PC-9 (cell line): Measurements from ENCODE around the gene DNAJB6.

Experiments
- EZH2 ChIP-seq: fragments of 200-600 bp; sonication (generic); IDR thresholded peaks from 2 replicates; pipeline ENCODE4 v1.8.0; 2017; ENCODE audit warnings: antibody characterized with exemption, low read depth
- TF ChIP-seq, protein P1 (sequence below): fragments of 200-600 bp; sonication (generic); conservative IDR thresholded peaks from 2 replicates; pipeline ENCODE4 v1.6.1; 2017; ENCODE audit warnings: mixed run types, antibody characterized with exemption, mild to moderate bottlenecking, moderate library complexity

DNA sequence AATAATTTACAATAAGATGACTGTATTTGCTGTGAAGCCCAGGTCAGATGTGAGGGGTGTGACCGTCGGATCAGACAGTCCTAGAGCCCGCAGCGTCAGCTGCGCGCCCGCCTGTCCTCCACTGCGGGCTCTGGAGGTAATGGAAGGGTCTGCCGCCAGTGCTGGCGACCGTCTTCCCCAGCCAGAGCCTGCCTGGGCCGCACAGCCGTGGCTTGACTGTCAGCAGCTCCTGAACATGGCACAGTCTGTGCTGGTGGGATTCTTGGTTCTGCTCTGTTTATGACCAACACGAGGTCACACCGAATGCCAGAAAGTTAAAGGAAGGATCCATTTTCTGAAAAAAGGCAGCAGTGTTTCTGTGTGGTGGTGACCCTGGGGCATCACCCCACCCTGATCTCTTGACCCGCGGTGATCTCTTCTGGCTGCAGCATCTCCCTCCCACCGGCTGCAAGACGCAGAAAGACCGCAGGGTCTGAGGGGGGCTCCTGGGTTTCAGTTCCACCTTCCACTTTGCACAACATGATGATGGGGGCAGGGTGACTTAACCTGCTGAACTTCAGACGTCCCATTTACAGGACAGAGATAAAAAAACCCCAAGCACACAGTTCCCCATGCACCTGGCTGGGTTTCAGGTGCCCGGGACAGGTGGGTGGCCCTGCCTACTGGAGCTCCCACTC, 103.7 kb downstream of the DNAJB6 start:
- TF ChIP-seq, protein P1, sequence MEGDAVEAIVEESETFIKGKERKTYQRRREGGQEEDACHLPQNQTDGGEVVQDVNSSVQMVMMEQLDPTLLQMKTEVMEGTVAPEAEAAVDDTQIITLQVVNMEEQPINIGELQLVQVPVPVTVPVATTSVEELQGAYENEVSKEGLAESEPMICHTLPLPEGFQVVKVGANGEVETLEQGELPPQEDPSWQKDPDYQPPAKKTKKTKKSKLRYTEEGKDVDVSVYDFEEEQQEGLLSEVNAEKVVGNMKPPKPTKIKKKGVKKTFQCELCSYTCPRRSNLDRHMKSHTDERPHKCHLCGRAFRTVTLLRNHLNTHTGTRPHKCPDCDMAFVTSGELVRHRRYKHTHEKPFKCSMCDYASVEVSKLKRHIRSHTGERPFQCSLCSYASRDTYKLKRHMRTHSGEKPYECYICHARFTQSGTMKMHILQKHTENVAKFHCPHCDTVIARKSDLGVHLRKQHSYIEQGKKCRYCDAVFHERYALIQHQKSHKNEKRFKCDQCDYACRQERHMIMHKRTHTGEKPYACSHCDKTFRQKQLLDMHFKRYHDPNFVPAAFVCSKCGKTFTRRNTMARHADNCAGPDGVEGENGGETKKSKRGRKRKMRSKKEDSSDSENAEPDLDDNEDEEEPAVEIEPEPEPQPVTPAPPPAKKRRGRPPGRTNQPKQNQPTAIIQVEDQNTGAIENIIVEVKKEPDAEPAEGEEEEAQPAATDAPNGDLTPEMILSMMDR, result no peak
- TF ChIP-seq EZH2, result no peak
